ENCODE results near the gene RCAN1.

The RCAN1 gene

GRCh38 chr21:34639250-34639649 is 24.3 kb upstream of the RCAN1 start:
- no peak for TF ChIP-seq CTCF (IDR thresholded peaks at IDR 0.05; ENCODE audit: insufficient read depth, missing control alignments)
- DNase-seq (ENCODE audit: insufficient read length, low spot score) (no peak), FAIRE-seq (no peak)

GRCh38 chr21:34636961-34637360 is 22.0 kb upstream of the RCAN1 start:
- no peak for DNase-seq (ENCODE audit: insufficient read length, low spot score)
- no peak for TF ChIP-seq CTCF (IDR thresholded peaks at IDR 0.05; ENCODE audit: insufficient read depth, missing control alignments)
- FAIRE-seq = no peak

- peak; percentile 25 for TF ChIP-seq CTCF (IDR thresholded peaks at IDR 0.05; ENCODE audit: insufficient read depth, missing control alignments)
- no peak for FAIRE-seq
Measured at GRCh38 chr21:34635307-34635706, 20.4 kb upstream of the RCAN1 start.

GRCh38 chr21:34632498-34632897 is 17.6 kb upstream of the RCAN1 start:
- no peak for TF ChIP-seq CTCF (IDR thresholded peaks at IDR 0.05; ENCODE audit: insufficient read depth, missing control alignments)
- DNase-seq (ENCODE audit: insufficient read length, low spot score) = no peak
- no peak for FAIRE-seq

More at GRCh38 chr21:34635307-34635706, 20.4 kb upstream of the RCAN1 start:
- DNase-seq (ENCODE audit: insufficient read length, low spot score) = no peak

- TF ChIP-seq CTCF (IDR thresholded peaks at IDR 0.05; ENCODE audit: insufficient read depth, missing control alignments) = peak; percentile 76
- DNase-seq (ENCODE audit: insufficient read length, low spot score) (no peak), FAIRE-seq (peak; percentile 29)
Measured at GRCh38 chr21:34630536-34631143, 15.7 kb upstream of the RCAN1 start.

- DNase-seq (ENCODE audit: insufficient read length, low spot score) (no peak), FAIRE-seq (no peak)
- no peak for TF ChIP-seq CTCF (IDR thresholded peaks at IDR 0.05; ENCODE audit: insufficient read depth, missing control alignments)
Measured at GRCh38 chr21:34626131-34626530, 11.2 kb upstream of the RCAN1 start.

- no peak for FAIRE-seq
- no peak for TF ChIP-seq CTCF (IDR thresholded peaks at IDR 0.05; ENCODE audit: insufficient read depth, missing control alignments)
- DNase-seq (ENCODE audit: insufficient read length, low spot score) = no peak
Measured at GRCh38 chr21:34625030-34625593, 10.2 kb upstream of the RCAN1 start.
